Gastrocnemius medialis (tissue), 4 donors: ENCODE results near the gene SEC61A1.

ENCODE experiments used
- POLR2A ChIP-seq, 2 donors: fragments of 450-650 bp; IDR thresholded peaks; one replicate each; pipeline ENCODE4 v1.6.1; 2017; ENCODE audit warnings: antibody characterized with exemption in 2 of 2, mild to moderate bottlenecking in 2 of 2, moderate library complexity in 2 of 2
- TF ChIP-seq, protein P1 (sequence below), 5 experiments: fragments of 450-650 bp in 3 of 5; fragments of 200-600 bp in 2 of 5; sonication (generic) in 2 of 5; IDR thresholded peaks in 4 of 5; conservative IDR thresholded peaks in 1 of 5; 1 replicate in 4 of 5; 2 replicates in 1 of 5; pipeline ENCODE4 v1.5.1; 2016 to 2019; ENCODE audit warnings: antibody characterized with exemption in 5 of 5, mild to moderate bottlenecking in 3 of 5, moderate library complexity in 3 of 5

DNA sequence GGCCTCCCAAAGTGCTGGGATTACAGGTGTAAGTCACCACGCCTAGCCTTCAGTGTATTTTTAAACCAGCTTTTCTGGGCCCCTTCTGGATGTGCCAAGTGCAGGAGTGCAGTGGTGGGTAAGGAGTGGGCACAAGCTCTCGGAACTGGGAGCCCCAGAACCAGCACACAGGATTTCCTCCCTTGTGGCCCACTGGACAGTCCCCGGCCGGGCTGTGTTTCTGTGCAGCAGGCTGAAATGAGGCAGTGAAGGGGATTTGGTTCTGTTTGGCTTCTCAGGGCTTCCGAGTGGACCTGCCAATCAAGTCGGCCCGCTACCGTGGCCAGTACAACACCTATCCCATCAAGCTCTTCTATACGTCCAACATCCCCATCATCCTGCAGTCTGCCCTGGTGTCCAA lies 14.4 kb downstream of the SEC61A1 start:
- TF ChIP-seq, protein P1, sequence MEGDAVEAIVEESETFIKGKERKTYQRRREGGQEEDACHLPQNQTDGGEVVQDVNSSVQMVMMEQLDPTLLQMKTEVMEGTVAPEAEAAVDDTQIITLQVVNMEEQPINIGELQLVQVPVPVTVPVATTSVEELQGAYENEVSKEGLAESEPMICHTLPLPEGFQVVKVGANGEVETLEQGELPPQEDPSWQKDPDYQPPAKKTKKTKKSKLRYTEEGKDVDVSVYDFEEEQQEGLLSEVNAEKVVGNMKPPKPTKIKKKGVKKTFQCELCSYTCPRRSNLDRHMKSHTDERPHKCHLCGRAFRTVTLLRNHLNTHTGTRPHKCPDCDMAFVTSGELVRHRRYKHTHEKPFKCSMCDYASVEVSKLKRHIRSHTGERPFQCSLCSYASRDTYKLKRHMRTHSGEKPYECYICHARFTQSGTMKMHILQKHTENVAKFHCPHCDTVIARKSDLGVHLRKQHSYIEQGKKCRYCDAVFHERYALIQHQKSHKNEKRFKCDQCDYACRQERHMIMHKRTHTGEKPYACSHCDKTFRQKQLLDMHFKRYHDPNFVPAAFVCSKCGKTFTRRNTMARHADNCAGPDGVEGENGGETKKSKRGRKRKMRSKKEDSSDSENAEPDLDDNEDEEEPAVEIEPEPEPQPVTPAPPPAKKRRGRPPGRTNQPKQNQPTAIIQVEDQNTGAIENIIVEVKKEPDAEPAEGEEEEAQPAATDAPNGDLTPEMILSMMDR (IDR thresholded peaks at IDR 0.05 in 4 of 5, conservative IDR thresholded peaks at IDR 0.05 in 1 of 5): no peak
- no peak for TF ChIP-seq POLR2A (IDR thresholded peaks at IDR 0.05)
